Central memory CD8-positive, alpha-beta T cell (primary cell): ENCODE measurements around the gene MT1H.
A peak's percentile ranks its signal among the peaks of the same experiment; 100 is the strongest.
"Not testable (repeated sequence)": the region's sequence is repeated elsewhere in the genome, so short reads cannot be mapped to it uniquely, and the experiment has no call there.

Source experiments
- ATAC-seq: fragments of 150-1000 bp; cut with Tn5 transposase; replicated peaks from 2 replicates; pipeline ENCODE4 v1.10.0; 2022; ENCODE audit warnings: mild to moderate bottlenecking, moderate FRiP score, moderate number of reproducible peaks; ENCODE audit not compliant: poor library complexity, severe bottlenecking; ENCODE audit errors: extremely low read depth
- DNase-seq, 2 donors: peaks; one replicate each; pipeline ENCODE4 v3.0.0; 2021; ENCODE audit warnings: low spot score in 2 of 2
- H3K27ac Mint-ChIP-seq: one replicate; pipeline ENCODE4 v1.8.0; 2022; ENCODE audit warnings: low read depth, mild to moderate bottlenecking, moderate library complexity, mixed read lengths
- H3K27me3 Mint-ChIP-seq: one replicate; pipeline ENCODE4 v1.8.0; 2022; ENCODE audit warnings: mixed read lengths
- H3K36me3 Mint-ChIP-seq: one replicate; pipeline ENCODE4 v1.8.0; 2022; ENCODE audit warnings: mild to moderate bottlenecking, moderate library complexity, mixed read lengths; ENCODE audit not compliant: insufficient read depth
- H3K4me1 Mint-ChIP-seq: one replicate; pipeline ENCODE4 v1.8.0; 2022; ENCODE audit warnings: mixed read lengths
- H3K4me3 Mint-ChIP-seq: one replicate; pipeline ENCODE4 v1.8.0; 2022; ENCODE audit warnings: mild to moderate bottlenecking, moderate library complexity, mixed read lengths
- H3K9me3 Mint-ChIP-seq: one replicate; pipeline ENCODE4 v1.8.0; 2022; ENCODE audit warnings: mixed read lengths

Gene MT1H

GRCh38 chr16:56673921-56674320 is 4.3 kb downstream of the MT1H start:
- DNase-seq, result no peak
- no peaks in the 10 kb centered on the region for H3K36me3 Mint-ChIP-seq
- no peak overlapping the region for H3K27ac Mint-ChIP-seq
- H3K9me3 Mint-ChIP-seq, result no peaks in the 10 kb centered on the region
- H3K27me3 Mint-ChIP-seq, result peaks cover 75% of the 10 kb centered on the region
- H3K4me3 Mint-ChIP-seq, result no peak overlapping the region
- H3K4me1 Mint-ChIP-seq, result peaks cover 11% of the 10 kb centered on the region
- no peak for ATAC-seq

DNA sequence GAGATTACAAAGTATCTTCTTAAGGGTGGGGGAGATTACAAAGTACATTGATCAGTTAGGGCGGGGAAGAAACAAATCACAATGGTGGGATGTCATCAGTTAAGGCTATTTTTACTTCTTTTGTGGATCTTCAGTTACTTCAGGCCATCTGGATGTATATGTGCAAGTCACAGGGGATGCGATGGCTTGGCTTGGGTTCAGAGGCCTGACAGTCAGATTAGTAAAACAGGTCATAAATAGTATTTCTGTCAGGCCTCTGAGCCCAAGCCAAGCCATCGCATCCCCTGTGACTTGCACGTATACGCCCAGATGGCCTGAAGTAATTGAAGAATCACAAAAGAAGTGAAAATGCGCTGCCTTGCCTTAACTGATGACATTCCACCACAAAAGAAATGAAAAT is 5.0 kb downstream of the MT1H start:
- H3K27ac Mint-ChIP-seq, H3K4me3 Mint-ChIP-seq, H3K36me3 Mint-ChIP-seq, ATAC-seq, H3K9me3 Mint-ChIP-seq, DNase-seq: not testable (repeated sequence)
- peaks cover 11% of the 10 kb centered on the region for H3K4me1 Mint-ChIP-seq
- peaks cover 69% of the 10 kb centered on the region for H3K27me3 Mint-ChIP-seq

- no peak for DNase-seq
- H3K27me3 Mint-ChIP-seq, result peaks cover 57% of the 10 kb centered on the region
- peaks cover 7% of the 10 kb centered on the region for H3K4me1 Mint-ChIP-seq
- no peaks in the 10 kb centered on the region for H3K36me3 Mint-ChIP-seq
- H3K27ac Mint-ChIP-seq, result no peak overlapping the region
- H3K9me3 Mint-ChIP-seq, result no peaks in the 10 kb centered on the region
- ATAC-seq, result peak; percentile 73
- peak overlapping the region; percentile 63 for H3K4me3 Mint-ChIP-seq
Measured at GRCh38 chr16:56675685-56676210, 6.1 kb downstream of the MT1H start.

DNA sequence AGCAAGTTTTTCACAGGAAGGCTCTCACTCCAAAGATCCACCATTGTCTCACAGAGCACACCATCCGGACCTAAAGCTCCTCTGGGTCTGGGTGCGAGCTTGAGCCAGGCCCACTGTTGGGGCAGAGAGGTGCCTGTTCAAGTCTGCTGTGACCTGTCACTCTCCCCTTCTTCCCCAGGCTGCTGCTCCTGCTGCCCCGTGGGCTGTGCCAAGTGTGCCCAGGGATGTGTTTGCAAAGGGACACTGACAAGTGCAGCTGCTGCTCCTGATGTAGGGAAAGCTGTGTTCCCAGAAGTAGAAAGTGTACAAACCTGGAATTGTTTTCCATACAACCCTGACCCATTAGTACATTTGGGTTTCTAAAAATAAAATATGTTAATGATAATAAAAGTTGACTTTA is 7.9 kb downstream of the MT1H start:
- ATAC-seq, result no peak
- Mint-ChIP-seq H3K4me3 (no peak overlapping the region), H3K9me3 (no peaks in the 10 kb centered on the region), H3K27me3 (peaks cover 40% of the 10 kb centered on the region), H3K36me3 (peaks cover 8% of the 10 kb centered on the region), H3K27ac (no peak overlapping the region), H3K4me1 (peaks cover 16% of the 10 kb centered on the region)
- DNase-seq, result no peak

GRCh38 chr16:56679078-56679730 is 9.6 kb downstream of the MT1H start:
- H3K27ac Mint-ChIP-seq, result no peak overlapping the region
- peaks cover 28% of the 10 kb centered on the region for H3K4me1 Mint-ChIP-seq
- H3K36me3 Mint-ChIP-seq, result peaks cover 12% of the 10 kb centered on the region
- DNase-seq (no peak), ATAC-seq (no peak)
- no peak overlapping the region for H3K4me3 Mint-ChIP-seq
- H3K27me3 Mint-ChIP-seq, result peaks cover 23% of the 10 kb centered on the region
- no peaks in the 10 kb centered on the region for H3K9me3 Mint-ChIP-seq

DNA sequence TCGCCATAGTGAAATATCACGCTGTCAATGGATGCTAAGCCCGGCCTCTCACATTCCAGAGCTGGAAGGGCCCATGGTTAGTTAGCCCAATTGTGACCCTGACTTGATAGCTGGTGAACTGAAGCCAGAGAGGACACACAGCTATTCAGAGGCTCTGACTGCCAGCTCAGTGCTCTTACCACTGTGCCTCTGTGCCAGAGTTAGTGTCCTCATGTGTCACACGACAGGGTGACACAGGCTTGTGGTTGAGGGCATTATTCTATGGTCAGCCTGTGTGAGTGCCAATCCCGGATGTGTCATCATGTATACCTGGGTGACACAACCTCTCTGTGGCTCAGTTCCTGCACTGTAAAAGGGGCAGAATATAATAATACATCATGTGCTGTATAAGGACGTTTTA is 10.2 kb downstream of the MT1H start:
- DNase-seq, result no peak
- Mint-ChIP-seq H3K27me3 (peaks cover 17% of the 10 kb centered on the region), H3K27ac (no peak overlapping the region), H3K4me3 (no peak overlapping the region), H3K36me3 (peaks cover 12% of the 10 kb centered on the region), H3K4me1 (peaks cover 29% of the 10 kb centered on the region), H3K9me3 (no peaks in the 10 kb centered on the region)
- ATAC-seq, result no peak

GRCh38 chr16:56681939-56682702 is 12.5 kb downstream of the MT1H start, which contains the start of gene MT1X:
TSS of gene MT1X (plus strand) at chr16:56682470. CDS start at chr16:56682541, 71 bp downstream.
- Mint-ChIP-seq H3K27ac (peak within 1 kb of the TSS; percentile 92), H3K9me3 (no peaks in the 10 kb centered on the region), H3K4me1 (peaks cover 23% of the 10 kb centered on the region), H3K27me3 (no peaks in the 10 kb centered on the region), H3K4me3 (peak within 1 kb of the TSS; percentile 93), H3K36me3 (peaks cover 12% of the 10 kb centered on the region)
- DNase-seq, result peak; percentile 80 to 82
- peak; percentile 99 for ATAC-seq

DNA sequence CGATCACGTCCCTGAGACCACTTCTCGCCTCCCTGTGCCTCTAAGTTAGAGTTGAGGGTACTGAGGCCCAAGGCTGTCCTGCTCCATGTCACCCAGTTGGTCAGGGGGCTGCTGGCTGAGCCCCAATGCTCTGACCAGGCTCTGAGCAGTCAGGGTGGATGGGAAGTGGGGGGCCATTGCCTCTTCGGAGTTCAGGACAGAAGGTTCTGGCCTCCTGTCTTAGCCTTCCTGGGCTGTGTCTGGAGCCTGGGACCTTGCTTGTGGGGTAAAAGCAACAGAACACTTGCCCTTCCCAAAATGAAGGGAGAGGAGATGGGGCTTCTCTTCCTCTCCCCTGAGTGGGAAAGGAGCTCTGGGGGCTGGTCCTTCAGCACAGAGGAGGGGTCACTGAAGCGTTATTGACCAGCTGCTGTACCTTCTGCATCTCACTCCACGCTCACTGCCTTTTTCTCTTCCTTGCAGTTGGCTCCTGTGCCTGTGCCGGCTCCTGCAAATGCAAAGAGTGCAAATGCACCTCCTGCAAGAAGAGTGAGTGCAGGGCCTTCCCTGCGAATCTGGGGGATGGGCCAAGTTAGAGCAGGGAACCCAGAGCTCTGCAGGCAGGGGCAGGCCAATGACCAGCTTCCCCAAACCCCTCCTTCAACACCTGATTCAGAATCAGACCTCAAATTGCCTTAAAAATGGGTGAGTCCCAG is 13.2 kb downstream of the MT1H start:
- Mint-ChIP-seq H3K36me3 (peaks cover 12% of the 10 kb centered on the region), H3K4me3 (peak overlapping the region; percentile 93), H3K9me3 (no peaks in the 10 kb centered on the region), H3K4me1 (peaks cover 23% of the 10 kb centered on the region), H3K27me3 (no peaks in the 10 kb centered on the region), H3K27ac (peak overlapping the region; percentile 92)
- DNase-seq, result no peak
- ATAC-seq, result peak; percentile 9

DNA sequence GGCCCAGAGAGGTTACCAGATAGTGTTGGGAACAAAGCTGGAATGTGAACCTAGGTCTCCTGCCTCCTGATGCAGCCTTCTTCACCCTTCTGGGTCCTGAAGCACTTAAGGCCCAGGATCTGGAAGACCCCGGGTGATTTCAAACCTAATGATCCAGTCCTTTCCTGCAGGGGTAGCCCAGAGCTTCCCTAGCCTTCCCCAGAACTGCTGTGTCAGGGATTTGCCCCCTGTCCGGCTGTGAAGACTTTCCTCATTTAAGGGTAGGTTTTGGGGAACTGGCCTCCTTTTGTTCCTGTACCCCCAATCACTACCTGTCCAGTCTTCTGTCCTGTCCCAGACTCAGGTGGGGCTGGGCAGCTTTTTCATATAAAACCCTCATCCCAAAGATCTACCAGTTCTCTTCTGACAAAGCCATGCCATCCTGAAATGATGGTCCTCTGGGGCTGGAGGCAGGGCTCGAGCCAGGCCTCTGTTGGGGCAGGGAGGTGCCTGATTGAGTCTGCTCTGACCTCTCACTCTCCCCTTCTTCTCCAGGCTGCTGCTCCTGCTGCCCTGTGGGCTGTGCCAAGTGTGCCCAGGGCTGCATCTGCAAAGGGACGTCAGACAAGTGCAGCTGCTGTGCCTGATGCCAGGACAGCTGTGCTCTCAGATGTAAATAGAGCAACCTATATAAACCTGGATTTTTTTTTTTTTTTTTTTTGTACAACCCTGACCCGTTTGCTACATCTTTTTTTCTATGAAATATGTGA is 14.0 kb downstream of the MT1H start:
- Mint-ChIP-seq H3K36me3 (peaks cover 12% of the 10 kb centered on the region), H3K4me1 (peaks cover 23% of the 10 kb centered on the region), H3K27me3 (no peaks in the 10 kb centered on the region), H3K4me3 (peak overlapping the region; percentile 93), H3K27ac (no peak overlapping the region), H3K9me3 (no peaks in the 10 kb centered on the region)
- no peak for DNase-seq
- ATAC-seq, result no peak

DNA sequence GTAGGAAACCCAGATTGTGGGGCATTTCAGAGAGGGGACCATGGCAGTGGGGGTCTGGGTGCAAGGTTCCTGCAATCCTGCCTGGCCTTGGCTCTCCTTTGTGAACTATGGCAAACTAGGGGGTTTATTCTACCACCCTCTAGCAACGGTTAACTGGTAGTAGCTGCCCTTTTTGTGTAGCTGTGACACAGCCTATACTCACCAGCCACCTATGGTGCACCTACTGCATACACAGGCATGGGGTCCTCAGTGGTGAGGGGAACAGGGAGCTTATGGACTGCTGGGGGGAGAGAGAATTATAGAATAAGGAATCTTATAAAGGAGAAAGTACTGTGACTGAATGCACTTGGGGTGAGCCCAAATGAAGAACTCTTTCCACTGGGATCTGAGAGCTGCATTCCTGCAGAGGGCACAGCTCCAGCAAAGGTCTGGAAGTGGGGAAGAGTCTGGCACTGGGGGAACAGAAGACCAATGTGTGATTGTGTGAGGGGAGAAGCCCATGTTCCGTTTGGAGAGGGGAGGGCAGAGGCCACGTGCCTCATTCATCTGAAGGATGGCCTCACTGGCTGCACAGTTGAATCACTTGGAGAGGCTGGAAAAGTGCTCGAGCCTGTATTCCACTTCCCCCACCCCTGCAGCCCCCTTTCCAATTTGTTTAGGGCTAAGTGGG is 14.8 kb downstream of the MT1H start:
- no peak for DNase-seq
- Mint-ChIP-seq H3K27me3 (no peaks in the 10 kb centered on the region), H3K36me3 (peaks cover 12% of the 10 kb centered on the region), H3K9me3 (no peaks in the 10 kb centered on the region), H3K4me3 (peak overlapping the region; percentile 93), H3K4me1 (peaks cover 23% of the 10 kb centered on the region), H3K27ac (no peak overlapping the region)
- ATAC-seq, result no peak

DNA sequence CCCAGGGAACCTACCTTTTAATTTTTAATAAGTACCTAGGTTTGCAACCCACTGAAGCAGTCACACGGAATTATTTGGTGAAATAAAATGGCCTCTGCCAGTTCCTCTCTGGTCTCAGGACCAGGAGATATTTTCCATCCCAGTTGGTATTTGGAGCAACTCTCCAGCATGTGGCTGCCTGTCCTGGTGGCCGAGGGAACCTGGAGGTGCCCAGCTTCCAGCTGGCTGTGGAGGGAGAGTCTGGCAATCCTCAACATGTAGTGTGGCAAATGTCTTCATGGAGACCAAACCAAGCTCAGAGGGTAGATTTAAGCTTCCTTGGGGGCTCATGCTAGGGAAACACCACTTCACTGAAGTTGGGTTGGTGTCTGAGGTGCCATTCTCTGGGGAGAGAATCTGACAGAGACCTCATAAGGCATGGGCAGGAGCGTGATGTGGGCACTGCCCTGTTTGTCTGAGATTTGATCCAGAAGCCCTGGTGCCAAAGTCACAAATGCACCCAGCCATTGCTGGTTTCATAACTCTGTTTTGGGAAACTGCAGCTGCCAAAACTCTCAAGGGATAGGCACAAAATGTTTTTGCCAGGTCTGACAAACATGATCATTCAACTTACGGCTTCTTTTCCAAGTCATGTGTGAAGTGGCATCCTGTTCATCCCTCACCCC is 15.4 kb downstream of the MT1H start:
- no peak overlapping the region for H3K4me3 Mint-ChIP-seq
- no peak for ATAC-seq
- no peaks in the 10 kb centered on the region for H3K9me3 Mint-ChIP-seq
- no peak for DNase-seq
- peaks cover 23% of the 10 kb centered on the region for H3K4me1 Mint-ChIP-seq
- no peak overlapping the region for H3K27ac Mint-ChIP-seq
- no peaks in the 10 kb centered on the region for H3K27me3 Mint-ChIP-seq
- peaks cover 12% of the 10 kb centered on the region for H3K36me3 Mint-ChIP-seq
